ENCODE measurements around the gene BLOC1S1.

BLOC1S1 gene

GRCh38 chr12:55733021-55733555 is 17.2 kb downstream of the BLOC1S1 start:
- TF ChIP-seq, protein P1, sequence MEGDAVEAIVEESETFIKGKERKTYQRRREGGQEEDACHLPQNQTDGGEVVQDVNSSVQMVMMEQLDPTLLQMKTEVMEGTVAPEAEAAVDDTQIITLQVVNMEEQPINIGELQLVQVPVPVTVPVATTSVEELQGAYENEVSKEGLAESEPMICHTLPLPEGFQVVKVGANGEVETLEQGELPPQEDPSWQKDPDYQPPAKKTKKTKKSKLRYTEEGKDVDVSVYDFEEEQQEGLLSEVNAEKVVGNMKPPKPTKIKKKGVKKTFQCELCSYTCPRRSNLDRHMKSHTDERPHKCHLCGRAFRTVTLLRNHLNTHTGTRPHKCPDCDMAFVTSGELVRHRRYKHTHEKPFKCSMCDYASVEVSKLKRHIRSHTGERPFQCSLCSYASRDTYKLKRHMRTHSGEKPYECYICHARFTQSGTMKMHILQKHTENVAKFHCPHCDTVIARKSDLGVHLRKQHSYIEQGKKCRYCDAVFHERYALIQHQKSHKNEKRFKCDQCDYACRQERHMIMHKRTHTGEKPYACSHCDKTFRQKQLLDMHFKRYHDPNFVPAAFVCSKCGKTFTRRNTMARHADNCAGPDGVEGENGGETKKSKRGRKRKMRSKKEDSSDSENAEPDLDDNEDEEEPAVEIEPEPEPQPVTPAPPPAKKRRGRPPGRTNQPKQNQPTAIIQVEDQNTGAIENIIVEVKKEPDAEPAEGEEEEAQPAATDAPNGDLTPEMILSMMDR (IDR thresholded peaks at IDR 0.05; ENCODE audit: low read depth, low read length, missing control alignments): no peak
- no peak overlapping the region for H3K4me3 ChIP-seq (replicated peaks; ENCODE audit: low read depth, low read length)

DNA sequence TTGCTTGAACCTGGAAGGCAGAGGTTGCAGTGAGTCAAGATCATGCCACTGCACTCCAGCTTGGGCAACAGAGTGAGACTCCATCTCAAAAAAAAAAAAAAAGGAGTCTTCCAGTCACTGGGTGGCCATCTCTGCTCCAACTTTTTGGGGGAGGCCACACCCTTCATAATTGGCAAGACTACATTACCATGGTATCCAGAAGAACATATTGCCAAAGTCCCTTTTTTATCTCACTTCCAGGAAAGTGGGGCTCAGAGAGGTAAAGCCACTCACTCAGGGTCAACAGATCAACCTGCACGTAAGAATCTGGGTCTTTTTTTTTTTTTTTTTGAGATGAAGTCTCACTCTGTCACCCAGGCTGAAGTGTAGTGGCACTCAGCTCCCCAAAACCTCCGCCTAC is 18.0 kb downstream of the BLOC1S1 start:
- DNase-seq (ENCODE audit: extremely low read depth, low read depth): no peak
- TF ChIP-seq, protein P1 (IDR thresholded peaks at IDR 0.05; ENCODE audit: low read depth, low read length, missing control alignments): no peak
- H3K4me3 ChIP-seq (replicated peaks; ENCODE audit: low read depth, low read length): no peak overlapping the region

More at GRCh38 chr12:55733021-55733555, 17.2 kb downstream of the BLOC1S1 start:
- DNase-seq (ENCODE audit: extremely low read depth, low read depth): no peak

DNA sequence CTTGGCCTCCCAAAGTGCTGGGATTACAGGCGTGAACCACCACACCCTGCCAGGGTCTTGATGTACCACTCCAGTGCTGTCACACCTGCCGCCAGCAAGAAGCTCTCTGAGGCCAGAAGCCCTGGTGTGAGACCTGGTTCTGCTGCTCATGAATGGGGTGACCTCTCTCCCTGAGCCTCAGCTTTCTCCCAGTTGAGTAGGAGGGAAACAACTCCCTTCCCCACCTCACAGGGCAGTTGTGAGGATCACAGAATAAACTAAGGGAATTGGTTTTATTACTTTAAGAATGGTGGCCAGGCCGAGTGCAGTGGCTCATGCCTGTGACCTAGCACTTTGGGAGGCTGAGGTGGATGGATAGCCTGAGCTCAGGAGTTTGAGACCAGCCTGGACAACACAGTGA is 18.7 kb downstream of the BLOC1S1 start:
- TF ChIP-seq, protein P1 (IDR thresholded peaks at IDR 0.05; ENCODE audit: low read depth, low read length, missing control alignments): no peak
- H3K4me3 ChIP-seq (replicated peaks; ENCODE audit: low read depth, low read length): no peak overlapping the region
- DNase-seq (ENCODE audit: extremely low read depth, low read depth): no peak

GRCh38 chr12:55736076-55736475 is 20.2 kb downstream of the BLOC1S1 start:
- no peak for DNase-seq (ENCODE audit: extremely low read depth, low read depth)
- no peak overlapping the region for H3K4me3 ChIP-seq (replicated peaks; ENCODE audit: low read depth, low read length)
- TF ChIP-seq, protein P1 (IDR thresholded peaks at IDR 0.05; ENCODE audit: low read depth, low read length, missing control alignments): no peak

GRCh38 chr12:55736780-55737580 is 21.1 kb downstream of the BLOC1S1 start:
- TF ChIP-seq, protein P1 (IDR thresholded peaks at IDR 0.05; ENCODE audit: low read depth, low read length, missing control alignments): peak; percentile 90
- H3K4me3 ChIP-seq (replicated peaks; ENCODE audit: low read depth, low read length): no peak overlapping the region
- no peak for DNase-seq (ENCODE audit: extremely low read depth, low read depth)

- TF ChIP-seq, protein P1 (IDR thresholded peaks at IDR 0.05; ENCODE audit: low read depth, low read length, missing control alignments): no peak
- DNase-seq (ENCODE audit: extremely low read depth, low read depth): no peak
These were observed 21.8 kb downstream of the BLOC1S1 start for GRCh38 chr12:55737581-55738122.

More at GRCh38 chr12:55737581-55738122, 21.8 kb downstream of the BLOC1S1 start:
- peak overlapping the region; percentile 50 for H3K4me3 ChIP-seq (replicated peaks; ENCODE audit: low read depth, low read length)

Data from HFF-Myc (cell line).